WI38 (cell line): ENCODE measurements around the gene TRMU.
A peak's percentile ranks its signal among the peaks of the same experiment; 100 is the strongest.

Source experiments
- H3K4me3 ChIP-seq: 2 replicates; pipeline ENCODE4 v1.5.1; 2011; ENCODE audit warnings: low read depth, mild to moderate bottlenecking, control low read depth, low read length
- CTCF ChIP-seq: IDR thresholded peaks from 2 replicates; pipeline ENCODE4 v1.5.1; 2012; ENCODE audit warnings: low read depth, mild to moderate bottlenecking, control low read depth, low read length

The TRMU gene

GRCh38 chr22:46335201-46336118, at the start of gene TRMU:
Gene TRMU, plus strand, starts transcription at chr22:46335714. Its CDS starts 51 bp downstream, at chr22:46335765.
- peak within 1 kb of the TSS; percentile 93 for H3K4me3 ChIP-seq
- TF ChIP-seq CTCF = no peak

DNA sequence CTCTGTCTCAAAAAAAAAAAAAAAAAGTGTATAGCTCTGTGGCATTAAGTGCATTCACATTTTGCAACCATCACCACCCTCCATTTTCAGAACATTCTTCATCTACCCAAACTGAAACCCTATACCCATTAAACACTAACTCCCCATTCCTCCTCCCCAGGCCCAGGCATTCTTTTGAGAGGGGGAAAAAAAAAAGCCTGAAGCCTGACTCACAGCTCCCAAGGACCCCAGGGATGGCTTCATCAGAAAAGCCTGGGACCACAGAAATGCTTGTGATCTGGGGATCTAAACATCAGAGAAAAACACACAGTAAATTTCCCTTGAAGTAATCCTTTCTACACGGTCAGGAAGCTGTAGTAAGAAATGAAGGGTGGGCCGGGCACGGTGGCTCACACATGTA, 49.5 kb upstream of the TRMU start:
- no peak for TF ChIP-seq CTCF

GRCh38 chr22:46286941-46287872, 48.3 kb upstream of the TRMU start:
- TF ChIP-seq CTCF = no peak
- H3K4me3 ChIP-seq = no peak overlapping the region

More for the DNA sequence above, 49.5 kb upstream of the TRMU start:
- no peak overlapping the region for H3K4me3 ChIP-seq

DNA sequence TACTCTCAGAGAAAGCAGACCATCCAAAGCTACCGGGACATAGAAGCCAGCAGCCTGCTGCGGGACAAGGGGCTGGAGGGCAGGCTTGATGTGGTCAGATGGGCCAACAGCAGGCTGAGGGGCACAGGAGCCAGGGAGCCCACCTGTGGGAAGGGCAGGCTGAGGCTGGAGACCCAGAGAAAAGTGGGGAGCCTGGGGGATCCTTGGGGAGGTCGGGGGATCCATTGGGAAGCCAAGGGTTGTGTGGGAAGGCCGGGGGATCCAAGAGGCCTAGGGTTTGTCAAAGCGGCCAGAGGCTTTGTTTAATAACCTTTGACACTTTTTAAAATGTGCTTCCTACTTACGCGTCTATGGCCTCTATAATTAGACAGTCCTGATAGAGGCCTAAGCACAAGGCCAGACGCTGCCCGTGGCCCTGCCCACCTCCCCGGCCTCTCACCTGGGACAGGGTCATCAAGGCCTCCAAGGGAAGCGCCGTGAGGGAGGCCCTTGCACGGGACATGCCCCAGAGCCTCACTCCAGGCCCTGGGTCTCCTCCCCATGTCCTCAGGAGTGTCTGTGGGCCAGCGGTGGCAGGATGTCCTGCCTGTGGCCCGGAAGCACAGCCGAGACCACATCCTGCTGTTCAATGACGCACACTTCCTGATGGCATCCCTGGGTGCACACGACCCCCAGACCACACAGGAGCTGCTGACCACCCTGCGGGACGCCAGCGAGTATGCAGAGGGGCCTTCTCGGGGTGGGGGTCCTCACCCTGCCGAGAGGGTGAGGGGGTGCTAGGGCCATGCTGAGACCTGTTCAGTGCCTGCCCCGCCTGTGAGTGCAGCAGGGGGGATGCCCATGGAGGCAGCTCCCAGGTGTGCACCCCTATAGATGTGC, 47.4 kb upstream of the TRMU start:
- H3K4me3 ChIP-seq = no peak overlapping the region
- no peak for TF ChIP-seq CTCF

- no peak overlapping the region for H3K4me3 ChIP-seq
- no peak for TF ChIP-seq CTCF
These were observed 46.7 kb upstream of the TRMU start for GRCh38 chr22:46288846-46289243.

DNA sequence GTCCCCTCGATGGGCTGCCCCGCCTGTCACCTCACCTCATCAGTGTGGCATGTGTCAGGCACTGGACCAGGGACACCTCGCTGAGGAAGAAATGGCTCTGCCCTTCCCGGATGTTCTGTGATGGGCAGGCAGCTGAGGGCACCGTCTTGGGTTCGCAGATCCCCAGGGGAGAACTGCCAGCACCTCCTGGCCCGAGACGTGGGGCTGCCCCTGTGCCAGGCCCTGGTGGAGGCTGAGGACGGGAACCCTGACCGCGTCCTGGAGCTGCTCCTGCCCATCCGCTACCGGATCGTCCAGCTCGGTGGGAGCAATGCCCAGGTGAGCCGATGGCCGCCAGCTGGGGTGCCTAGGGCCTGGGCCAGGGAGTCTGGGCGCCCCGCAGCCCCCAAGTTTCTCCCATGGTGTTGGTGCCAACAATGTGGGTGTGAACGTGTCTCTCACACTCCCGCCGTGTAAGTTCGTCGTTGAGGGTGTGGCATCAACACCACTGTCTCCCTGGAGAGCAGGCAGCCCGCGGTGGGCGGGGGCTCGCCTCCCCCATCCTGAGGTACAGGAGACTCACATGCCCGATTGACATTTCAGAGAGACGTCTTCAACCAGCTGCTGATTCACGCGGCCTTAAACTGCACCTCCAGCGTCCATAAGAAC, 46.1 kb upstream of the TRMU start:
- TF ChIP-seq CTCF = no peak
- no peak overlapping the region for H3K4me3 ChIP-seq
